ENCODE data around the gene SFXN5. TPM values are rescaled to one million over a fixed set of nuclear protein-coding genes. Genes with fewer than 3 reads are reported as not detected.

Gene SFXN5
- total and polyA plus RNA-seq, 11 donors: 6.0 to 12.5 (median 8.7) TPM

DNA sequence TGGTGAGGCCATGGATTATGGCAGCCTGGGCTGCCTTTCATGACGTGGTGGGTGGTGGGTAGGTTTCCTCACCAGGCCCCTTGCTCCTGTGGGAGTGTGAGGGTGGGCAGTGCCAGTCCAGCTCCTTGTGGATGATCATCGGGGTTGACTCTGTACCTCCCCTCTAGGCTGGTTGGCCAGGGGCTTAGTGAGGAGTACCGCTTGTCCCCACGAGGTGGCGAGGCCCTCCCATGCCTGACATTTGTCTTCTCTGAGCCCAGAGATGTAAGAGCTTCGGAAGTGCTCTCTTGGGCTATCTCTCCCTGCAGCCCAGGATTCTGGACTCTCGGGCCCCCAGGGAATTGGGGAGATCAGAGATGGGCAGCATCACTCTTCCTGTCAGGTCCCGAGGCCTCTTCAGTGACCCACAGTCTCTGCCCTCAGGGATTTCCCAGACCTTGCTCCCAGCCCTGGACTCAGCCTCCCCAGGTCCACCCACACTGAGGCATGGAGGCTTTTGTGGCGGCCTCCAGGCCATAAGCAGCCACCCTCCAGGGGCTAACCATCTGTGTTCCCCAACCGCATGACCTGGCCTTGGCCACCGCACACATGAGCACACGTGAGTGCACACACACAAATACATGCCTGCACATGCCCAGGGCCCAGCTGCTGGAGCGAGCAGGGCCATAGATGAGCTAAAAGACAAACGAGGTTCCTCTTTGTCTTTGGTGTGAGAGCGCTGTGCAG is 177.8 kb downstream of the SFXN5 start:
- intact Hi-C loops (cut with DNase I): loop anchor here (1.0 to 10.0 kb wide), 13 partner anchors 79 to 284 kb away; partner anchors contain the start of gene SFXN5 (in 3 of the 10)
- Histone ChIP-seq H3K36me3 (peaks cover 0 to 19% (median 9%) of the 10 kb centered on the region in 9 donors), H3K4me3 (no peak overlapping the region), H3K27me3 (peaks cover 0 to 21% (median 9%) of the 10 kb centered on the region in 9 donors), H3K4me1 (peaks cover 0 to 28% (median 18%) of the 10 kb centered on the region in 12 donors), H3K27ac (no peak overlapping the region), H3K9me3 (no peaks in the 10 kb centered on the region)
- WGBS, 4 donors: 42 to 56% (median 47%) methylated on average over 15 of the region's 15 CpGs
- DNase-seq (peak in 1 of 5 donors; percentile 54), ATAC-seq (peak; percentile 42 to 78 (median 68))
- TF ChIP-seq POLR2A (IDR thresholded peaks at IDR 0.05) (no peak), CTCF (IDR thresholded peaks at IDR 0.05) (peak; percentile 45 to 74 (median 58))

- Histone ChIP-seq H3K4me3 (no peak overlapping the region), H3K27me3 (peaks cover 0 to 17% (median 9%) of the 10 kb centered on the region in 9 donors), H3K27ac (no peak overlapping the region), H3K36me3 (peaks cover 0 to 19% (median 9%) of the 10 kb centered on the region in 9 donors), H3K4me1 (peaks cover 3 to 37% (median 27%) of the 10 kb centered on the region in 12 donors), H3K9me3 (no peaks in the 10 kb centered on the region)
- WGBS, 4 donors: 8 to 28% (median 18%) methylated on average over 4 to 11 of the region's 11 CpGs
- ATAC-seq: peak; percentile 59 to 85 (median 79)
- intact Hi-C loops (cut with DNase I): loop anchor here (1.0 to 10.0 kb wide), 12 partner anchors 80 to 285 kb away; partner anchors contain the start of gene SFXN5 (in 3 of the 10)
- TF ChIP-seq CTCF (IDR thresholded peaks at IDR 0.05): peak; percentile 56 to 82 (median 71)
- TF ChIP-seq POLR2A (IDR thresholded peaks at IDR 0.05): no peak
- DNase-seq: peak; percentile 48 to 81 (median 76)
These were observed 178.9 kb downstream of the SFXN5 start for GRCh38 chr2:72892506-72893173.

Other genes with a start within 250 kb of the SFXN5 start
- gene EXOC6B, start 245.7 kb downstream of the SFXN5 start, total RNA-seq: 100 to 1,000 TPM in 8 of 9 donors, 10 to 100 TPM in 1; 74.9 to 192 (median 153) TPM
- 10 to 100 TPM; 18.4 to 42.2 TPM for gene EXOC6B, start 245.7 kb downstream of the SFXN5 start, polyA plus RNA-seq
- gene SPR, start 184.3 kb downstream of the SFXN5 start, total RNA-seq: 10 to 100 TPM; 33.1 to 64.7 (median 39.4) TPM
- 10 to 100 TPM; 24.3 to 51.6 TPM for gene SPR, start 184.3 kb downstream of the SFXN5 start, polyA plus RNA-seq
- not detected for gene EMX1, start 154.2 kb downstream of the SFXN5 start, total RNA-seq
- not detected for gene EMX1, start 154.2 kb downstream of the SFXN5 start, polyA plus RNA-seq
- 10 to 100 TPM; 18.6 to 43.7 (median 24.8) TPM for gene RAB11FIP5, start 41.2 kb upstream of the SFXN5 start, total RNA-seq
- gene RAB11FIP5, start 41.2 kb upstream of the SFXN5 start, polyA plus RNA-seq: 10 to 100 TPM; 10.7 to 50.7 TPM
- not detected for gene NOTO, start 130.9 kb upstream of the SFXN5 start, total RNA-seq
- not detected for gene NOTO, start 130.9 kb upstream of the SFXN5 start, polyA plus RNA-seq
- gene SMYD5, start 142.5 kb upstream of the SFXN5 start, total RNA-seq: 10 to 100 TPM; 14.0 to 26.8 (median 20.0) TPM
- gene SMYD5, start 142.5 kb upstream of the SFXN5 start, polyA plus RNA-seq: 10 to 100 TPM; 14.4 to 29.2 TPM
- gene PRADC1, start 161.5 kb upstream of the SFXN5 start, total RNA-seq: 100 to 1,000 TPM in 2 of 9 donors, 10 to 100 TPM in 7; 57.2 to 153 (median 85.1) TPM
- gene PRADC1, start 161.5 kb upstream of the SFXN5 start, polyA plus RNA-seq: 100 to 1,000 TPM in 1 of 2 donors, 10 to 100 TPM in 1; 90.8 to 155 TPM
- 100 to 1,000 TPM; 156 to 234 (median 198) TPM for gene CCT7, start 162.6 kb upstream of the SFXN5 start, total RNA-seq
- 100 to 1,000 TPM; 261 to 328 TPM for gene CCT7, start 162.6 kb upstream of the SFXN5 start, polyA plus RNA-seq
- 1 to 10 TPM in 4 of 9 donors, under 1 TPM in 5; 0.23 to 3.6 (median 0.81) TPM for gene FBXO41, start 212.8 kb upstream of the SFXN5 start, total RNA-seq
- under 1 TPM; 0.21 to 0.42 TPM for gene FBXO41, start 212.8 kb upstream of the SFXN5 start, polyA plus RNA-seq
- gene EGR4, start 221.8 kb upstream of the SFXN5 start, total RNA-seq: not detected
- not detected for gene EGR4, start 221.8 kb upstream of the SFXN5 start, polyA plus RNA-seq

Measured in heart left ventricle (tissue), 16 donors.